Stomach (tissue), 9 donors: Measurements from ENCODE around the gene ARID1B. TPM values are rescaled to one million over a fixed set of nuclear protein-coding genes. Genes with fewer than 3 reads are reported as not detected.

Experiments used
- DNase-seq, 2 donors: peaks; one replicate each; pipeline versions ENCODE4 v3.0.0 to v3.0.0-alpha.2; 2013 to 2019
- H3K27ac ChIP-seq, 5 donors: fragments of 200-600 bp in 4 of 5; sonication (generic) in 4 of 5; one replicate each; pipeline ENCODE4 v1.5.1; 2013 to 2019; ENCODE audit warnings: mild to moderate bottlenecking in 1 of 5, moderate library complexity in 1 of 5
- H3K27me3 ChIP-seq, 3 donors: fragments of 200-600 bp; sonication (generic); one replicate each; pipeline ENCODE4 v1.5.1; 2017 to 2019; ENCODE audit warnings: mixed run types in 1 of 3
- H3K36me3 ChIP-seq, 4 donors: fragments of 200-600 bp; sonication (generic); 1 replicate in 3 of 4; 2 replicates in 1 of 4; pipeline ENCODE4 v1.5.1; 2016 to 2019
- H3K4me1 ChIP-seq, 4 donors: fragments of 200-600 bp; sonication (generic); one replicate each; pipeline ENCODE4 v1.5.1; 2016 to 2019
- H3K4me3 ChIP-seq, 4 donors: fragments of 200-600 bp; sonication (generic) in 3 of 4; one replicate each; pipeline ENCODE4 v1.5.1; 2016 to 2019; ENCODE audit warnings: mild to moderate bottlenecking in 1 of 4
- H3K9me3 ChIP-seq, 4 donors: fragments of 200-600 bp; sonication (generic); one replicate each; pipeline ENCODE4 v1.5.1; 2016 to 2019
- EP300 ChIP-seq: sonication (generic); formaldehyde crosslinking; IDR thresholded peaks from one replicate; pipeline ENCODE4 v1.6.1; 2017; ENCODE audit warnings: antibody characterized with exemption
- POLR2A ChIP-seq, 4 donors: fragments of 450-650 bp; IDR thresholded peaks; one replicate each; pipeline ENCODE4 v1.6.1; 2016; ENCODE audit warnings: antibody characterized with exemption in 4 of 4, control low read depth in 2 of 4, mild to moderate bottlenecking in 1 of 4, moderate library complexity in 1 of 4
- POLR2AphosphoS5 ChIP-seq, 3 donors: sonication (generic); formaldehyde crosslinking; IDR thresholded peaks; one replicate each; pipeline ENCODE4 v1.6.1; 2016; ENCODE audit warnings: antibody characterized with exemption in 3 of 3
- WGBS, 5 donors: extraction: QIAGEN DNeasy Blood & Tissue Kit in 3 of 5; methylation state at CpG; one replicate each; pipeline versions ENCODE4 v1.1.5 to v1.1.7; 2013 to 2018; 5-methylcytosine and 5-hydroxymethylcytosine counted together
- intact Hi-C: fragments of 100-400 bp; cut with DNase I; formaldehyde crosslinking; loops from one replicate; pipeline ENCODE4 v1.15.1; 2023; ENCODE audit warnings: low total_unique reads
- polyA plus RNA-seq, 3 donors: library from polyadenylated mRNA; stranded (reverse); fragments of 200-250 nt; gene quantifications; one replicate each; pipeline ENCODE4 v1.2.3, GENCODE V29; 2013
- total RNA-seq, 5 donors: library from RNA; depleted of rRNA; stranded (reverse); fragments of >200 nt; gene quantifications; one replicate each; pipeline versions ENCODE4 v1.1.0 to v1.2.3, GENCODE V29; 2014 to 2016
- TF ChIP-seq, protein P1 (sequence below), 7 experiments: fragments of 450-650 bp in 4 of 7; fragments of 200-600 bp in 3 of 7; sonication (generic) in 3 of 7; IDR thresholded peaks; one replicate each; pipeline ENCODE4 v1.5.1; 2016 to 2019; ENCODE audit warnings: antibody characterized with exemption in 7 of 7, control low read depth in 2 of 7, mild to moderate bottlenecking in 1 of 7
- donor health status: healthy with polysubstance abuse.
- donor health status: Bipolar disorder and iron deficiency.
- donor health status: healthy.

The ARID1B gene
- total and polyA plus RNA-seq, 8 donors = 8.8 to 183 (median 48.3) TPM

DNA sequence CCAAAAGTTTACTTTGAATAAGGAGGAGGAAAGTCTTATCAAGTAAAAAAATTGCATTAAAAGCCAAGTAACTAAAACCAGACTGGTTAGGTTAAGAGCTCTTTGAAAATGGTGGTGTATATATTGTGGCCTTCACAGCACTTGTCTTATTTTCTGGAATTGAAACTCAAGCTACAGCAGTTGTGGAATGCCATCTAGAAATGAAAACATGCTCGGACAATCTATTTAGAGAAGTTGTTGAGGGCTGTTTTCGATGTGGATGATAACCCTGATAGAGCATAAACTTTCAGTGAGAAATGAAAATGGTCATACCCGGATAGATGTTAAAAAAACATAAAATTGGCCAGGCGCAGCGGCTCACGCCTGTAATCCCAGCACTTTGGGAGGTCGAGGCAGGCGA, 47.0 kb downstream of the ARID1B start:
- no peak for DNase-seq
- Histone ChIP-seq H3K4me1 (peaks cover 38 to 95% (median 70%) of the 10 kb centered on the region in 4 donors), H3K27me3 (no peaks in the 10 kb centered on the region), H3K36me3 (peaks cover 0 to 2% (median 1%) of the 10 kb centered on the region in 4 donors), H3K27ac (peak overlapping the region in 1 of 5 donors; percentile 8), H3K9me3 (no peaks in the 10 kb centered on the region), H3K4me3 (no peak overlapping the region)
- WGBS, 5 donors = 82 to 88% (median 87%) methylated on average over 8 of the region's 8 CpGs
- intact Hi-C loops = no loop called here
- TF ChIP-seq EP300 (no peak), POLR2AphosphoS5 (IDR thresholded peaks at IDR 0.05) (no peak), POLR2A (IDR thresholded peaks at IDR 0.05) (no peak)
- TF ChIP-seq, protein P1, sequence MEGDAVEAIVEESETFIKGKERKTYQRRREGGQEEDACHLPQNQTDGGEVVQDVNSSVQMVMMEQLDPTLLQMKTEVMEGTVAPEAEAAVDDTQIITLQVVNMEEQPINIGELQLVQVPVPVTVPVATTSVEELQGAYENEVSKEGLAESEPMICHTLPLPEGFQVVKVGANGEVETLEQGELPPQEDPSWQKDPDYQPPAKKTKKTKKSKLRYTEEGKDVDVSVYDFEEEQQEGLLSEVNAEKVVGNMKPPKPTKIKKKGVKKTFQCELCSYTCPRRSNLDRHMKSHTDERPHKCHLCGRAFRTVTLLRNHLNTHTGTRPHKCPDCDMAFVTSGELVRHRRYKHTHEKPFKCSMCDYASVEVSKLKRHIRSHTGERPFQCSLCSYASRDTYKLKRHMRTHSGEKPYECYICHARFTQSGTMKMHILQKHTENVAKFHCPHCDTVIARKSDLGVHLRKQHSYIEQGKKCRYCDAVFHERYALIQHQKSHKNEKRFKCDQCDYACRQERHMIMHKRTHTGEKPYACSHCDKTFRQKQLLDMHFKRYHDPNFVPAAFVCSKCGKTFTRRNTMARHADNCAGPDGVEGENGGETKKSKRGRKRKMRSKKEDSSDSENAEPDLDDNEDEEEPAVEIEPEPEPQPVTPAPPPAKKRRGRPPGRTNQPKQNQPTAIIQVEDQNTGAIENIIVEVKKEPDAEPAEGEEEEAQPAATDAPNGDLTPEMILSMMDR (IDR thresholded peaks at IDR 0.05) = no peak

DNA sequence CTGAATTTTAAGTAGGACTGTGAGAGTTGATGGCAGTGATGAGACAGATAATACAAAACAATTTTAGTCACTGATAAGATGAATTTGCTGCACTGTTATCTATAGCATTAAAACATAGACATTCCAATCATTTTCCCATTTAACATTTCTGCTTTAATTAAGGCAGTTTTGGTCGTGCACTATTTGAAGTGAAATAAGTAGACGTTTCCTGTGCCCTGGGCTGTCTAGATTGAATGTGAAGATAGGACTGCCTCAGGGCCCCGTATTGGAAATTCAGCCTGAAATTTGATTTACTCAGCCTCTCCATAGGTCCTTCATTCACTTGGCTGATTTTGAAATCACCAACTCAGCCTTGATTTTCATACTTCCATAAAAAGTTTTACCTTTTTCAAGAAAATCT, 48.3 kb downstream of the ARID1B start:
- peaks cover 0 to 14% (median 12%) of the 10 kb centered on the region in 4 donors for H3K36me3 ChIP-seq
- TF ChIP-seq POLR2AphosphoS5 (IDR thresholded peaks at IDR 0.05) (no peak), EP300 (no peak), POLR2A (IDR thresholded peaks at IDR 0.05) (no peak)
- TF ChIP-seq, protein P1 (IDR thresholded peaks at IDR 0.05) = no peak
- DNase-seq = no peak
- H3K9me3 ChIP-seq = no peaks in the 10 kb centered on the region
- H3K27ac ChIP-seq = no peak overlapping the region
- WGBS, 5 donors = 29 to 46% (median 37%) methylated on average over 3 of the region's 3 CpGs
- no peaks in the 10 kb centered on the region for H3K27me3 ChIP-seq
- intact Hi-C loops = no loop called here
- peaks cover 38 to 81% (median 62%) of the 10 kb centered on the region in 4 donors for H3K4me1 ChIP-seq
- no peak overlapping the region for H3K4me3 ChIP-seq

DNA sequence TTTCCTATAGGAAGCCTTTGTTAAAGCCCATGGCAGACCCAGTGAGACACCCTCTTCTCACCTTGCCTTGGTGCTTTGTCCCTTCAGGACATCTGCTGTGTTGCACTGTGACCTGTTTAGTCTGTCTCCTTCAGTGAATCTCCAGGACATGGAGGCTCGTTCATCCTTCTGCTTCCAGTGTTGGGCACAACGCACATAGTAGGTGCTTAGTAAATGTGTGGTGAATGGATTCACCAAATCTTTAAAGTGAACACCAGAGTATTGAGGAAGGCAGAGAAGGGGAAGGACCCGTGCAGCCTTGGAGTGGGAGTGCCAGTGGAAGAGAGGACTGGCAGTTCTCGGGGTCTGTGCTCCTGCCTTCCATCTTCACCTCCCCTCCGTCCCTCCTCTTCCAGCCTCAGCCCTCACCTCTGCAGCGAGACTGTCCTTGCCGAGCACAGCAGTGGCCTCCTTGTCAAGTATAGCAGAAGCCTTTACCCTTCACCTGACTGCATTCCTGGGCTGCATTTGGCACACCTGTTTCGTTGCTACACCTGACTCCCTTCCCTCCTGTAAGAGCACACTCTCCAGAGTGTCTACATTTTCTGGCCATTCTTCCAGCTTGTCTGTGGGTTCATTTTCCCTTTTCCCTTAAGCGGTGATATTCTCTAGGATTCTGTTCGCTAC, 49.2 kb downstream of the ARID1B start:
- Histone ChIP-seq H3K36me3 (peaks cover 0 to 18% (median 12%) of the 10 kb centered on the region in 4 donors), H3K9me3 (no peaks in the 10 kb centered on the region), H3K4me3 (no peak overlapping the region), H3K4me1 (peaks cover 38 to 78% (median 61%) of the 10 kb centered on the region in 4 donors), H3K27ac (peak overlapping the region; percentile 1 to 74 (median 7)), H3K27me3 (no peaks in the 10 kb centered on the region)
- no peak for DNase-seq
- WGBS, 5 donors = 66 to 83% (median 73%) methylated on average over 8 to 10 of the region's 10 CpGs
- TF ChIP-seq EP300 (no peak), POLR2A (IDR thresholded peaks at IDR 0.05) (no peak), POLR2AphosphoS5 (IDR thresholded peaks at IDR 0.05) (no peak)
- TF ChIP-seq, protein P1 (IDR thresholded peaks at IDR 0.05) = no peak
- intact Hi-C loops = no loop called here

DNA sequence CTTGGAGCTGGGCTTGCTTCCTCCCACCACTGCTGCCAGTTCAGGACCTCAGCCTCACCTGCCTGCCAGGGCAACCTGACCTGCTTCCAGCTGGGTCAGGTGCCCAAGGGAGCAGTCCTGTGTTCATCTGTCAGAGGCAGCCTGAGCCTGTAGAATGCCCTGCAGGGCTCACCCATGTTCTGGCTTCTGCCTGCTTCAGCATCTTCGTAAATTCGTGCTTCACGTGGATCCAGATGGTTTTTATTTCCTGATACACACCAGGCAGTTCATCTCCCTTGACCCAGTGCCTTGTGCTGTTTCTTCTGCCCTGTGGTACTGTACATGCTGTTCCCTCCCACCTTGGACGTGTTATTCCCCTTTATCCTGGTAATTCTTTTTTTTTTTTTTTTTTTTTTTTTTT, 50.2 kb downstream of the ARID1B start:
- 41 to 70% (median 55%) methylated on average over 4 of the region's 4 CpGs for WGBS, 5 donors
- intact Hi-C loops = no loop called here
- Histone ChIP-seq H3K4me1 (peaks cover 35 to 77% (median 59%) of the 10 kb centered on the region in 4 donors), H3K27me3 (no peaks in the 10 kb centered on the region), H3K9me3 (no peaks in the 10 kb centered on the region), H3K4me3 (no peak overlapping the region), H3K36me3 (peaks cover 0 to 18% (median 12%) of the 10 kb centered on the region in 4 donors), H3K27ac (peak overlapping the region in 3 of 5 donors; percentile 16 to 74 (median 71))
- TF ChIP-seq POLR2AphosphoS5 (IDR thresholded peaks at IDR 0.05) (no peak), POLR2A (IDR thresholded peaks at IDR 0.05) (no peak), EP300 (no peak)
- TF ChIP-seq, protein P1 (IDR thresholded peaks at IDR 0.05) = no peak
- no peak for DNase-seq
